Smooth muscle cell of the pulmonary artery (primary cell): ENCODE measurements around the gene CRMP1. TPM values are rescaled to one million over a fixed set of nuclear protein-coding genes. Genes with fewer than 3 reads are reported as not detected.

Experiments used
- total RNA-seq: library from RNA; depleted of rRNA; stranded (reverse); fragments of >200 nt; gene quantifications from 2 replicates; pipeline ENCODE4 v1.2.3, GENCODE V29; 2014

Gene CRMP1
- under 0.01 TPM in 1 of 2 replicates, not detected in the other for total RNA-seq

GRCh38 chr4:5893004-5893580 is at the start of gene CRMP1:
CRMP1 (minus strand) TSS chr4:5893086; CDS start chr4:5892969, 117 bp downstream.

Other genes with a start within 250 kb of the CRMP1 start
- 7.8 and 9.6 TPM in 2 replicates for gene EVC2, start 184.5 kb downstream of the CRMP1 start, total RNA-seq
- 50.0 and 54.0 TPM in 2 replicates for gene EVC, start 181.9 kb downstream of the CRMP1 start, total RNA-seq
- gene C4orf50, start 125.3 kb upstream of the CRMP1 start, total RNA-seq: under 0.01 TPM in 1 of 2 replicates, not detected in the other